H1 (cell line): ENCODE measurements around the gene SPINDOC. TPM values are rescaled to one million over a fixed set of nuclear protein-coding genes. Genes with fewer than 3 reads are reported as not detected.
A peak's percentile ranks its signal among the peaks of the same experiment; 100 is the strongest.

Experiments used
- CTCF ChIA-PET: fragments of 300-600 bp; sonication (Branson Sonifier 250); formaldehyde crosslinking; loops from one replicate; lab custom pipeline; 2021; ENCODE audit not compliant: partially characterized antibody; lab: Charles Lee
- POLR2A ChIA-PET: fragments of 300-600 bp; sonication (Branson Sonifier 250); formaldehyde crosslinking; loops from one replicate; lab custom pipeline; 2021; ENCODE audit warnings: inconsistent platforms; ENCODE audit not compliant: partially characterized antibody; lab: Charles Lee
- DNase-seq, 2 experiments: peaks; one replicate each; pipeline versions ENCODE4 v3.0.0 to v3.0.0-alpha.2; 2010 to 2022; ENCODE audit warnings: low spot score in 2 of 2, low read depth in 1 of 2, mixed read lengths in 1 of 2
- FAIRE-seq: peaks from 2 replicates; lab custom pipeline; 2011; peaks lifted over from hg19 to GRCh38; lab: Jason Lieb, UNC
- H2AFZ ChIP-seq: 2 replicates; pipeline ENCODE4 v1.8.1; 2012; ENCODE audit warnings: low read length, inconsistent platforms
- H2AK5ac ChIP-seq: 2 replicates; pipeline ENCODE4 v1.6.1; 2013; ENCODE audit warnings: low read depth, low read length
- H2BK120ac ChIP-seq: replicated peaks from 2 replicates; pipeline ENCODE3; 2013; ENCODE audit warnings: low read depth, low read length, inconsistent platforms
- H2BK12ac ChIP-seq: 2 replicates; pipeline ENCODE4 v1.6.1; 2013; ENCODE audit warnings: low read depth, low read length
- H2BK15ac ChIP-seq: 2 replicates; pipeline ENCODE4 v1.6.1; 2013; ENCODE audit warnings: low read length
- H2BK20ac ChIP-seq: 2 replicates; pipeline ENCODE4 v1.6.1; 2013; ENCODE audit warnings: low read length
- H2BK5ac ChIP-seq: 2 replicates; pipeline ENCODE4 v1.6.1; 2013; ENCODE audit warnings: low read depth, low read length
- H3K14ac ChIP-seq: 2 replicates; pipeline ENCODE4 v1.6.1; 2013; ENCODE audit warnings: inconsistent platforms; ENCODE audit not compliant: insufficient read length
- H3K18ac ChIP-seq: 2 replicates; pipeline ENCODE4 v1.6.1; 2013; ENCODE audit warnings: low read length; ENCODE audit errors: extremely low read depth
- H3K23ac ChIP-seq: 2 replicates; pipeline ENCODE4 v1.6.1; 2013; ENCODE audit warnings: inconsistent platforms; ENCODE audit not compliant: insufficient read length
- H3K23me2 ChIP-seq: 2 replicates; pipeline ENCODE4 v1.6.1; 2013; ENCODE audit warnings: low read depth, low read length
- H3K27ac ChIP-seq: 2 replicates; pipeline ENCODE4 v1.6.1; 2011; ENCODE audit warnings: low read depth, low read length, inconsistent platforms
- H3K27me3 ChIP-seq, 4 experiments: replicated peaks in 1 of 4; 1 replicate in 1 of 4; 2 replicates in 3 of 4; pipeline versions ENCODE4 v1.6.1 to v1.8.1; 2011 to 2013; ENCODE audit warnings: low read length in 3 of 4, mild to moderate bottlenecking in 3 of 4, inconsistent platforms in 2 of 4, mixed read lengths in 2 of 4, moderate library complexity in 1 of 4; ENCODE audit not compliant: control insufficient read depth in 3 of 4, insufficient read depth in 3 of 4; ENCODE audit errors: extremely low read depth in 1 of 4
- H3K36me3 ChIP-seq, 4 experiments: 2 replicates each; pipeline versions ENCODE4 v1.6.1 to v1.8.1; 2011 to 2013; ENCODE audit warnings: mild to moderate bottlenecking in 4 of 4, low read length in 3 of 4, moderate library complexity in 2 of 4, control low read depth in 1 of 4, inconsistent platforms in 1 of 4; ENCODE audit not compliant: insufficient read depth in 4 of 4, control insufficient read depth in 2 of 4
- H3K4ac ChIP-seq: replicated peaks from 2 replicates; pipeline ENCODE3; 2013; ENCODE audit warnings: low read length, low read depth, mixed read lengths, inconsistent platforms; ENCODE audit not compliant: insufficient read length
- H3K4me1 ChIP-seq, 4 experiments: replicated peaks in 1 of 4; 1 replicate in 1 of 4; 2 replicates in 3 of 4; pipeline versions ENCODE4 v1.6.1 to v1.8.1; 2011 to 2013; ENCODE audit warnings: low read length in 3 of 4, inconsistent platforms in 2 of 4, mixed read lengths in 1 of 4; ENCODE audit not compliant: insufficient read depth in 4 of 4, control insufficient read depth in 3 of 4
- H3K4me2 ChIP-seq, 2 experiments: 2 replicates each; pipeline versions ENCODE4 v1.6.1 to v1.8.1; 2011 to 2013; ENCODE audit warnings: low read depth in 2 of 2, low read length in 2 of 2, control low read depth in 1 of 2, inconsistent platforms in 1 of 2, mild to moderate bottlenecking in 1 of 2; ENCODE audit not compliant: insufficient read depth in 1 of 2
- H3K4me3 ChIP-seq, 4 experiments: fragments of 200-600, 300-600 bp in 1 of 4; sonication (generic), shearing (Covaris generic), sonication (Bioruptor Twin) in 1 of 4; 2 replicates each; pipeline versions ENCODE4 v1.5.1 to v1.8.1; 2011 to 2016; ENCODE audit warnings: low read length in 4 of 4, low read depth in 3 of 4, control low read depth in 2 of 4, inconsistent platforms in 2 of 4, mild to moderate bottlenecking in 2 of 4, mixed read lengths in 1 of 4, moderate library complexity in 1 of 4; ENCODE audit not compliant: insufficient read depth in 2 of 4; ENCODE audit errors: extremely low read depth in 1 of 4
- H3K56ac ChIP-seq: replicated peaks from 2 replicates; pipeline ENCODE3; 2013; ENCODE audit warnings: low read depth, mild to moderate bottlenecking, mixed read lengths, low read length, inconsistent platforms; ENCODE audit not compliant: insufficient read length
- H3K79me1 ChIP-seq: 2 replicates; pipeline ENCODE4 v1.6.1; 2013; ENCODE audit warnings: low read depth, low read length, control low read depth
- H3K79me2 ChIP-seq, 2 experiments: 2 replicates each; pipeline versions ENCODE4 v1.6.1 to v1.8.1; 2012 to 2013; ENCODE audit warnings: low read length in 2 of 2, mild to moderate bottlenecking in 2 of 2, inconsistent platforms in 1 of 2; ENCODE audit not compliant: insufficient read depth in 2 of 2, control insufficient read depth in 1 of 2
- H3K9ac ChIP-seq, 4 experiments: replicated peaks in 1 of 4; 1 replicate in 1 of 4; 2 replicates in 3 of 4; pipeline versions ENCODE4 v1.6.1 to v1.8.1; 2011 to 2013; ENCODE audit warnings: low read depth in 3 of 4, low read length in 3 of 4, control low read depth in 2 of 4, mild to moderate bottlenecking in 2 of 4, moderate library complexity in 2 of 4, inconsistent platforms in 1 of 4; ENCODE audit errors: extremely low read depth in 1 of 4
- H3K9me3 ChIP-seq, 2 experiments: 2 replicates each; pipeline versions ENCODE4 v1.6.1 to v1.8.1; 2012 to 2013; ENCODE audit warnings: mild to moderate bottlenecking in 2 of 2, moderate library complexity in 2 of 2, control low read depth in 1 of 2, inconsistent platforms in 1 of 2, low read depth in 1 of 2, low read length in 1 of 2, mixed read lengths in 1 of 2; ENCODE audit not compliant: insufficient read depth in 2 of 2
- H4K20me1 ChIP-seq, 2 experiments: replicated peaks in 1 of 2; 2 replicates each; pipeline versions ENCODE3 to v1.8.1; 2011 to 2013; ENCODE audit warnings: inconsistent platforms in 2 of 2, low read length in 2 of 2, mild to moderate bottlenecking in 1 of 2; ENCODE audit not compliant: insufficient read depth in 2 of 2, control insufficient read depth in 1 of 2
- H4K5ac ChIP-seq: 2 replicates; pipeline ENCODE4 v1.6.1; 2013; ENCODE audit warnings: low read length, low read depth, mixed read lengths, inconsistent platforms; ENCODE audit not compliant: insufficient read length
- H4K8ac ChIP-seq: 2 replicates; pipeline ENCODE4 v1.8.0; 2013; ENCODE audit warnings: mild to moderate bottlenecking, moderate library complexity, low read length, inconsistent platforms; ENCODE audit not compliant: insufficient read depth; ENCODE audit errors: extremely low read depth
- H4K91ac ChIP-seq: replicated peaks from 2 replicates; pipeline ENCODE3; 2013; ENCODE audit warnings: low read length, mixed read lengths, inconsistent platforms; ENCODE audit not compliant: insufficient read length
- CHD2 ChIP-seq: IDR thresholded peaks from 2 replicates; pipeline ENCODE4 v1.6.1; 2012; ENCODE audit warnings: low read length, improper control_type of control experiment
- E2F6 ChIP-seq: IDR thresholded peaks from 2 replicates; pipeline ENCODE4 v1.6.1; 2012; ENCODE audit warnings: inconsistent platforms
- GTF2F1 ChIP-seq: IDR thresholded peaks from 2 replicates; pipeline ENCODE4 v1.6.1; 2012; ENCODE audit warnings: low read depth, low read length, improper control_type of control experiment, borderline replicate concordance
- NRF1 ChIP-seq: IDR thresholded peaks from 2 replicates; pipeline ENCODE4 v1.6.1; 2011; ENCODE audit warnings: mild to moderate bottlenecking, low read depth, low read length, improper control_type of control experiment
- POLR2AphosphoS5 ChIP-seq: IDR thresholded peaks from 2 replicates; pipeline ENCODE4 v1.6.1; 2011; ENCODE audit warnings: low read depth, low read length
- RAD21 ChIP-seq, 2 experiments: IDR thresholded peaks in 1 of 2; conservative IDR thresholded peaks in 1 of 2; 2 replicates each; pipeline ENCODE4 v1.6.1; 2011; ENCODE audit warnings: low read depth in 2 of 2, low read length in 2 of 2, improper control_type of control experiment in 1 of 2, inconsistent platforms in 1 of 2, mild to moderate bottlenecking in 1 of 2, moderate library complexity in 1 of 2
- RFX5 ChIP-seq: IDR thresholded peaks from 2 replicates; pipeline ENCODE4 v1.6.1; 2011; ENCODE audit warnings: low read depth, low read length, improper control_type of control experiment, borderline replicate concordance
- SIN3A ChIP-seq, 2 experiments: IDR thresholded peaks in 1 of 2; conservative IDR thresholded peaks in 1 of 2; 2 replicates each; pipeline ENCODE4 v1.6.1; 2011 to 2012; ENCODE audit warnings: low read length in 2 of 2, improper control_type of control experiment in 1 of 2, low read depth in 1 of 2, mild to moderate bottlenecking in 1 of 2
- SP4 ChIP-seq: IDR thresholded peaks from 2 replicates; pipeline ENCODE4 v1.6.1; 2012; ENCODE audit warnings: low read length, inconsistent platforms
- SUZ12 ChIP-seq: fragments of 200-600 bp; sonication (generic); IDR thresholded peaks from 2 replicates; pipeline ENCODE4 v1.6.1; 2012; ENCODE audit warnings: mild to moderate bottlenecking, inconsistent platforms, low read length, moderate library complexity, mixed read lengths
- WGBS, 2 experiments: shearing (Covaris generic) in 1 of 2; methylation state at CpG; one replicate each; pipeline versions ENCODE4 v1.1.6 to v1.1.7; 2013 to 2015; ENCODE audit warnings: low lambda C conversion rate in 2 of 2, mixed read lengths in 2 of 2, inconsistent platforms in 1 of 2, low coverage in 1 of 2, missing lambda C conversion rate in 1 of 2; ENCODE audit not compliant: insufficient replicate concordance in 2 of 2, insufficient coverage in 1 of 2, insufficient read length in 1 of 2; ENCODE audit errors: extremely low coverage in 1 of 2, missing lambda C conversion rate in 1 of 2; 5-methylcytosine and 5-hydroxymethylcytosine counted together
- polyA plus RNA-seq, 7 experiments: library from polyadenylated mRNA; depleted of rRNA in 3 of 7; stranded (reverse) in 5 of 7; unstranded in 2 of 7; fragments of >200 nt in 5 of 7; fragments of 200-250 nt in 2 of 7; gene quantifications; 1 replicate in 5 of 7; 2 replicates in 1 of 7; 4 replicates in 1 of 7; pipeline versions ENCODE4 v1.2.1 to v1.2.3, GENCODE V29; 2011 to 2013; ENCODE audit warnings: missing spikeins in 2 of 7, mixed read lengths in 2 of 7
- total RNA-seq: library from RNA; stranded (reverse); fragmentation: NEBNext Ultra II Directional; extraction: Animal tissue kit (Norgen Biotek cat#: 25700); gene quantifications from 2 replicates; pipeline ENCODE4 v1.2.1, GENCODE V29; 2021

The SPINDOC gene
- total and polyA plus RNA-seq, 2 of the 8 experiments (the other 6 are each of a cell fraction or from before 2014, with no cell fraction given): 78.7 to 99.7 TPM

- Histone ChIP-seq H2BK20ac (no peak overlapping the region), H2BK5ac (no peak overlapping the region), H2AFZ (no peak overlapping the region), H3K27ac (no peak overlapping the region), H4K5ac (no peak overlapping the region), H4K8ac (no peak overlapping the region), H3K4ac (no peak overlapping the region), H3K14ac (no peak overlapping the region), H2BK15ac (no peak overlapping the region), H2BK12ac (no peak overlapping the region), H3K4me2 (peak overlapping the region in 1 of 2 experiments; percentile 13; a peak in 1 of 4 replicates), H3K18ac (no peak overlapping the region), H2AK5ac (no peak overlapping the region), H3K79me2 (peaks cover 6 to 90% of the 10 kb centered on the region in 2 experiments; a peak in 3 of 4 replicates), H3K4me3 (no peak overlapping the region), H4K20me1 (peaks cover 17 to 44% of the 10 kb centered on the region in 2 experiments), H3K9ac (no peak overlapping the region; a peak in 1 of 7 replicates), H3K23me2 (no peaks in the 10 kb centered on the region), H3K9me3 (no peaks in the 10 kb centered on the region), H3K56ac (no peak overlapping the region), H3K36me3 (no peaks in the 10 kb centered on the region), H4K91ac (no peak overlapping the region), H3K79me1 (peaks cover 12% of the 10 kb centered on the region), H2BK120ac (no peak overlapping the region), H3K4me1 (peaks cover 4 to 25% (median 8%) of the 10 kb centered on the region in 4 experiments), H3K23ac (no peak overlapping the region), H3K27me3 (no peaks in the 10 kb centered on the region)
- FAIRE-seq (no peak), DNase-seq (no peak)
- POLR2A ChIA-PET: interaction anchor here (0.9 to 2.5 kb wide), 7 partner anchors 10 to 44 kb away, joined by 3 to 12 read pairs (median 3); partner anchors contain the start of gene MARK2
- 69% methylated on average over 9 of the region's 11 CpGs; no CpG with 5 or more reads in 1 of the 2 experiments for WGBS, 2 experiments
- CTCF ChIA-PET: interaction anchor here (0.7 to 8.5 kb wide), 17 partner anchors 8 to 213 kb away, joined by 3 to 76 read pairs (median 4); partner anchors contain the start of gene MARK2
- TF ChIP-seq POLR2AphosphoS5 (no peak), RAD21 (IDR thresholded peaks at IDR 0.05 in 1 of 2, conservative IDR thresholded peaks at IDR 0.05 in 1 of 2; ENCODE audit: low read depth in 2 of 2, low read length in 2 of 2) (peak; percentile 51 to 61), RFX5 (no peak), GTF2F1 (no peak), SP4 (no peak), SUZ12 (no peak), E2F6 (no peak), CHD2 (no peak), NRF1 (no peak), SIN3A (conservative IDR thresholded peaks at IDR 0.05 in 1 of 2, IDR thresholded peaks at IDR 0.05 in 1 of 2; ENCODE audit: low read depth in 1 of 2, low read length in 2 of 2) (peak in 1 of 2 experiments; percentile 70; a peak in 2 of 4 replicates)
Observed at GRCh38 chr11:63871962-63872799, 58.9 kb downstream of the SPINDOC start.
